K562 (cell line): Measurements from ENCODE around the gene PSMA5. TPM values are rescaled to one million over a fixed set of nuclear protein-coding genes. Genes with fewer than 3 reads are reported as not detected.

ENCODE experiments used
- CEBPG ChIP-seq, 3 experiments: fragments of 200-800 bp in 1 of 3; sonication (Bioruptor generic) in 1 of 3; sonication (generic) in 1 of 3; formaldehyde crosslinking in 1 of 3; IDR thresholded peaks in 2 of 3; conservative IDR thresholded peaks in 1 of 3; 2 replicates each; pipeline versions ENCODE4 v1.6.1 to v1.8.0; 2016 to 2022; ENCODE audit warnings: missing compliant biosample characterization in 2 of 3, missing genetic modification characterization in 2 of 3, mild to moderate bottlenecking in 1 of 3, missing genetic modification reagents in 1 of 3
- CTBP1 ChIP-seq: fragments of 450-650 bp; IDR thresholded peaks from 2 replicates; pipeline ENCODE4 v1.6.1; 2016; ENCODE audit warnings: borderline replicate concordance
- E2F4 ChIP-seq: sonication (generic); formaldehyde crosslinking; IDR thresholded peaks from 2 replicates; pipeline ENCODE4 v1.8.0; 2022; ENCODE audit warnings: mild to moderate bottlenecking, low read depth, missing genetic modification reagents
- HDGF ChIP-seq: fragments of 450-650 bp; IDR thresholded peaks from 2 replicates; pipeline ENCODE4 v1.6.1; 2016
- HMGN3 ChIP-seq: IDR thresholded peaks from 2 replicates; pipeline ENCODE4 v1.6.1; 2011; ENCODE audit warnings: borderline replicate concordance, low read depth, mild to moderate bottlenecking, mixed read lengths, low read length; ENCODE audit not compliant: insufficient read length; ENCODE audit errors: extremely low read depth
- MCM5 ChIP-seq: fragments of 450-650 bp; IDR thresholded peaks from 2 replicates; pipeline ENCODE4 v1.6.1; 2016; ENCODE audit warnings: low read depth
- SAFB2 ChIP-seq: fragments of 200-400 bp; formaldehyde crosslinking; IDR thresholded peaks from 2 replicates; pipeline ENCODE4 v1.6.1; 2018; ENCODE audit warnings: borderline replicate concordance, low read length, low read depth, moderate library complexity; ENCODE audit not compliant: severe bottlenecking
- SMARCA5 ChIP-seq: fragments of 450-650 bp; IDR thresholded peaks from 2 replicates; pipeline ENCODE4 v1.6.1; 2016
- SNIP1 ChIP-seq: fragments of 450-650 bp; IDR thresholded peaks from 2 replicates; pipeline ENCODE4 v1.7.1; 2017; ENCODE audit warnings: low read depth, mild to moderate bottlenecking
- TCFL5 ChIP-seq: fragments of 250-450 bp; sonication (Bioruptor Pico); conservative IDR thresholded peaks from 2 replicates; pipeline ENCODE4 v1.6.1; 2021; ENCODE audit warnings: mild to moderate bottlenecking, moderate library complexity, matching md5 sums
- U2AF2 ChIP-seq: fragments of 200-400 bp; formaldehyde crosslinking; optimal IDR thresholded peaks from 2 replicates; pipeline ENCODE3; 2017; ENCODE audit warnings: low read depth, mild to moderate bottlenecking, low read length
- ZNF133 ChIP-seq: fragments of 250-450 bp; sonication (Bioruptor Pico); IDR thresholded peaks from 2 replicates; pipeline ENCODE4 v1.4.0; 2020; ENCODE audit warnings: mild to moderate bottlenecking
- ZNF583 ChIP-seq: fragments of 250-450 bp; sonication (Bioruptor Pico); IDR thresholded peaks from 2 replicates; pipeline ENCODE4 v1.4.0; 2020
- polyA plus RNA-seq, 8 experiments: library from polyadenylated mRNA; depleted of rRNA in 4 of 8; stranded (reverse) in 5 of 8; unstranded in 3 of 8; fragments of >200 nt; fragmentation: Nextera tagmentation in 2 of 8; fragmentation: Illumina TruSeq in 1 of 8; extraction: Ambion mirVana in 2 of 8; extraction: Trizol in 1 of 8; gene quantifications; 2 replicates each; pipeline versions ENCODE4 v1.2.1 to v1.2.3, GENCODE V29; 2011 to 2014; ENCODE audit warnings: inconsistent platforms in 1 of 8, missing spikeins in 1 of 8
- total RNA-seq, 7 experiments: library from RNA; depleted of rRNA in 6 of 7; stranded (reverse); fragments of >200 nt in 6 of 7; fragmentation: Illumina TruSeq in 2 of 7; extraction: Trizol in 2 of 7; gene quantifications; 2 replicates each; pipeline versions ENCODE4 v1.2.1 to v1.2.3, GENCODE V29; 2011 to 2021; ENCODE audit warnings: low replicate concordance in 1 of 7
- TF ChIP-seq, protein P1 (sequence below), 3 experiments: fragments of 200-800 bp in 1 of 3; fragments of 250-450 bp in 1 of 3; fragments of 450-650 bp in 1 of 3; sonication (Bioruptor Pico) in 1 of 3; sonication (Bioruptor generic) in 1 of 3; formaldehyde crosslinking in 1 of 3; IDR thresholded peaks; 2 replicates each; pipeline versions ENCODE4 v1.6.1 to v1.8.0; 2016 to 2022; ENCODE audit warnings: mild to moderate bottlenecking in 2 of 3, missing genetic modification characterization in 2 of 3, missing compliant biosample characterization in 1 of 3, moderate library complexity in 1 of 3
- TF ChIP-seq, protein P2 (sequence below): fragments of 450-650 bp; IDR thresholded peaks from 2 replicates; pipeline ENCODE4 v1.6.1; 2017; ENCODE audit warnings: antibody characterized with exemption
- TF ChIP-seq, protein P3 (sequence below): fragments of 250-450 bp; sonication (Bioruptor Pico); IDR thresholded peaks from 2 replicates; pipeline ENCODE4 v1.5.0; 2020; ENCODE audit warnings: mild to moderate bottlenecking
- TF ChIP-seq, protein P4 (sequence below): sonication (generic); formaldehyde crosslinking; IDR thresholded peaks from 2 replicates; pipeline ENCODE4 v1.8.1; 2022; ENCODE audit warnings: missing genetic modification reagents

PSMA5 gene
- total and polyA plus RNA-seq, 9 of the 15 experiments (the other 6 are each of a cell fraction or from before 2014, with no cell fraction given) = 82.6 to 542 (median 287) TPM

GRCh38 chr1:109397581-109398342, 28.5 kb downstream of the PSMA5 start, which contains the start of gene SORT1 (continued):
- TF ChIP-seq, protein P1, sequence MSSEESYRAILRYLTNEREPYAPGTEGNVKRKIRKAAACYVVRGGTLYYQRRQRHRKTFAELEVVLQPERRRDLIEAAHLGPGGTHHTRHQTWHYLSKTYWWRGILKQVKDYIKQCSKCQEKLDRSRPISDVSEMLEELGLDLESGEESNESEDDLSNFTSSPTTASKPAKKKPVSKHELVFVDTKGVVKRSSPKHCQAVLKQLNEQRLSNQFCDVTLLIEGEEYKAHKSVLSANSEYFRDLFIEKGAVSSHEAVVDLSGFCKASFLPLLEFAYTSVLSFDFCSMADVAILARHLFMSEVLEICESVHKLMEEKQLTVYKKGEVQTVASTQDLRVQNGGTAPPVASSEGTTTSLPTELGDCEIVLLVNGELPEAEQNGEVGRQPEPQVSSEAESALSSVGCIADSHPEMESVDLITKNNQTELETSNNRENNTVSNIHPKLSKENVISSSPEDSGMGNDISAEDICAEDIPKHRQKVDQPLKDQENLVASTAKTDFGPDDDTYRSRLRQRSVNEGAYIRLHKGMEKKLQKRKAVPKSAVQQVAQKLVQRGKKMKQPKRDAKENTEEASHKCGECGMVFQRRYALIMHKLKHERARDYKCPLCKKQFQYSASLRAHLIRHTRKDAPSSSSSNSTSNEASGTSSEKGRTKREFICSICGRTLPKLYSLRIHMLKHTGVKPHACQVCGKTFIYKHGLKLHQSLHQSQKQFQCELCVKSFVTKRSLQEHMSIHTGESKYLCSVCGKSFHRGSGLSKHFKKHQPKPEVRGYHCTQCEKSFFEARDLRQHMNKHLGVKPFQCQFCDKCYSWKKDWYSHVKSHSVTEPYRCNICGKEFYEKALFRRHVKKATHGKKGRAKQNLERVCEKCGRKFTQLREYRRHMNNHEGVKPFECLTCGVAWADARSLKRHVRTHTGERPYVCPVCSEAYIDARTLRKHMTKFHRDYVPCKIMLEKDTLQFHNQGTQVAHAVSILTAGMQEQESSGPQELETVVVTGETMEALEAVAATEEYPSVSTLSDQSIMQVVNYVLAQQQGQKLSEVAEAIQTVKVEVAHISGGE (CRISPR knock-in tag; IDR thresholded peaks at IDR 0.05) = no peak
- TF ChIP-seq CEBPG (CRISPR knock-in tag; IDR thresholded peaks at IDR 0.05) (no peak), CEBPG (tag; conservative IDR thresholded peaks at IDR 0.05 in 1 of 2, IDR thresholded peaks at IDR 0.05 in 1 of 2) (0 out of 4 replicates have a peak, but pooled peaks of 1 of the 2 experiments have one; percentile 10), TCFL5 (CRISPR knock-in tag) (no peak), SNIP1 (no peak), E2F4 (no peak), ZNF133 (CRISPR knock-in tag) (no peak), U2AF2 (no peak), SMARCA5 (no peak), HDGF (no peak), HMGN3 (peak; percentile 86), SAFB2 (no peak), MCM5 (no peak), CTBP1 (peak; percentile 99), ZNF583 (CRISPR knock-in tag) (no peak)
- TF ChIP-seq, protein P2, sequence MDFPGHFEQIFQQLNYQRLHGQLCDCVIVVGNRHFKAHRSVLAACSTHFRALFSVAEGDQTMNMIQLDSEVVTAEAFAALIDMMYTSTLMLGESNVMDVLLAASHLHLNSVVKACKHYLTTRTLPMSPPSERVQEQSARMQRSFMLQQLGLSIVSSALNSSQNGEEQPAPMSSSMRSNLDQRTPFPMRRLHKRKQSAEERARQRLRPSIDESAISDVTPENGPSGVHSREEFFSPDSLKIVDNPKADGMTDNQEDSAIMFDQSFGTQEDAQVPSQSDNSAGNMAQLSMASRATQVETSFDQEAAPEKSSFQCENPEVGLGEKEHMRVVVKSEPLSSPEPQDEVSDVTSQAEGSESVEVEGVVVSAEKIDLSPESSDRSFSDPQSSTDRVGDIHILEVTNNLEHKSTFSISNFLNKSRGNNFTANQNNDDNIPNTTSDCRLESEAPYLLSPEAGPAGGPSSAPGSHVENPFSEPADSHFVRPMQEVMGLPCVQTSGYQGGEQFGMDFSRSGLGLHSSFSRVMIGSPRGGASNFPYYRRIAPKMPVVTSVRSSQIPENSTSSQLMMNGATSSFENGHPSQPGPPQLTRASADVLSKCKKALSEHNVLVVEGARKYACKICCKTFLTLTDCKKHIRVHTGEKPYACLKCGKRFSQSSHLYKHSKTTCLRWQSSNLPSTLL = no peak
- TF ChIP-seq, protein P3, sequence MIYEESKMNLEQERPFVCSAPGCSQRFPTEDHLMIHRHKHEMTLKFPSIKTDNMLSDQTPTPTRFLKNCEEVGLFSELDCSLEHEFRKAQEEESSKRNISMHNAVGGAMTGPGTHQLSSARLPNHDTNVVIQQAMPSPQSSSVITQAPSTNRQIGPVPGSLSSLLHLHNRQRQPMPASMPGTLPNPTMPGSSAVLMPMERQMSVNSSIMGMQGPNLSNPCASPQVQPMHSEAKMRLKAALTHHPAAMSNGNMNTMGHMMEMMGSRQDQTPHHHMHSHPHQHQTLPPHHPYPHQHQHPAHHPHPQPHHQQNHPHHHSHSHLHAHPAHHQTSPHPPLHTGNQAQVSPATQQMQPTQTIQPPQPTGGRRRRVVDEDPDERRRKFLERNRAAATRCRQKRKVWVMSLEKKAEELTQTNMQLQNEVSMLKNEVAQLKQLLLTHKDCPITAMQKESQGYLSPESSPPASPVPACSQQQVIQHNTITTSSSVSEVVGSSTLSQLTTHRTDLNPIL (CRISPR knock-in tag) = no peak
- TF ChIP-seq, protein P4, sequence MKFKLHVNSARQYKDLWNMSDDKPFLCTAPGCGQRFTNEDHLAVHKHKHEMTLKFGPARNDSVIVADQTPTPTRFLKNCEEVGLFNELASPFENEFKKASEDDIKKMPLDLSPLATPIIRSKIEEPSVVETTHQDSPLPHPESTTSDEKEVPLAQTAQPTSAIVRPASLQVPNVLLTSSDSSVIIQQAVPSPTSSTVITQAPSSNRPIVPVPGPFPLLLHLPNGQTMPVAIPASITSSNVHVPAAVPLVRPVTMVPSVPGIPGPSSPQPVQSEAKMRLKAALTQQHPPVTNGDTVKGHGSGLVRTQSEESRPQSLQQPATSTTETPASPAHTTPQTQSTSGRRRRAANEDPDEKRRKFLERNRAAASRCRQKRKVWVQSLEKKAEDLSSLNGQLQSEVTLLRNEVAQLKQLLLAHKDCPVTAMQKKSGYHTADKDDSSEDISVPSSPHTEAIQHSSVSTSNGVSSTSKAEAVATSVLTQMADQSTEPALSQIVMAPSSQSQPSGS (CRISPR knock-in tag) = no peak
